WERI-Rb-1 (cell line): ENCODE measurements around the gene CRACDL.

ENCODE experiments used
- DNase-seq: peaks from one replicate; pipeline ENCODE4 v3.0.0-alpha.2; 2020
- H3K27ac ChIP-seq: fragments of 250-450 bp; sonication (Bioruptor Pico); 2 replicates; pipeline ENCODE4 v1.5.1; 2020; ENCODE audit warnings: mild to moderate bottlenecking, moderate library complexity
- H3K27me3 ChIP-seq: fragments of 250-450 bp; sonication (Bioruptor Pico); 2 replicates; pipeline ENCODE4 v1.5.1; 2021; ENCODE audit warnings: mild to moderate bottlenecking, low read depth, moderate library complexity; ENCODE audit not compliant: insufficient read depth, severe bottlenecking
- H3K36me3 ChIP-seq: fragments of 250-450 bp; sonication (Bioruptor Pico); 2 replicates; pipeline ENCODE4 v1.5.1; 2020; ENCODE audit warnings: mild to moderate bottlenecking, moderate library complexity
- H3K4me3 ChIP-seq: 2 replicates; pipeline ENCODE4 v1.5.1; 2011; ENCODE audit warnings: low read depth, mild to moderate bottlenecking, control low read depth, low read length
- H3K9me3 ChIP-seq: fragments of 250-450 bp; sonication (Bioruptor Pico); 2 replicates; pipeline ENCODE4 v1.5.1; 2021; ENCODE audit warnings: mild to moderate bottlenecking, moderate library complexity; ENCODE audit not compliant: severe bottlenecking
- CTCF ChIP-seq: IDR thresholded peaks from 2 replicates; pipeline ENCODE4 v1.5.1; 2011; ENCODE audit warnings: low read depth, mild to moderate bottlenecking, control low read depth, inconsistent platforms, low read length

Gene CRACDL

GRCh38 chr2:98793897-98794830 is 141.9 kb downstream of the CRACDL start:
- DNase-seq, result no peak
- H3K27ac ChIP-seq, result no peak overlapping the region
- H3K36me3 ChIP-seq, result no peaks in the 10 kb centered on the region
- no peak overlapping the region for H3K4me3 ChIP-seq
- H3K27me3 ChIP-seq, result no peaks in the 10 kb centered on the region
- no peaks in the 10 kb centered on the region for H3K9me3 ChIP-seq
- no peak for TF ChIP-seq CTCF

GRCh38 chr2:98793275-98793674 is 142.8 kb downstream of the CRACDL start:
- no peak for DNase-seq
- TF ChIP-seq CTCF, result no peak
- Histone ChIP-seq H3K4me3 (no peak overlapping the region), H3K9me3 (no peaks in the 10 kb centered on the region), H3K27ac (no peak overlapping the region), H3K27me3 (no peaks in the 10 kb centered on the region), H3K36me3 (no peaks in the 10 kb centered on the region)

GRCh38 chr2:98790221-98790620 is 145.8 kb downstream of the CRACDL start:
- DNase-seq, result no peak
- no peaks in the 10 kb centered on the region for H3K36me3 ChIP-seq
- TF ChIP-seq CTCF, result no peak
- no peak overlapping the region for H3K4me3 ChIP-seq
- no peak overlapping the region for H3K27ac ChIP-seq
- no peaks in the 10 kb centered on the region for H3K9me3 ChIP-seq
- H3K27me3 ChIP-seq, result no peaks in the 10 kb centered on the region

GRCh38 chr2:98787700-98788099 is 148.3 kb downstream of the CRACDL start:
- Histone ChIP-seq H3K36me3 (no peaks in the 10 kb centered on the region), H3K9me3 (no peaks in the 10 kb centered on the region), H3K27ac (no peak overlapping the region; the same call in 1 of the 2 replicates), H3K27me3 (no peaks in the 10 kb centered on the region), H3K4me3 (no peak overlapping the region)
- peak; percentile 61 for DNase-seq
- TF ChIP-seq CTCF, result no peak

- H3K27ac ChIP-seq, result no peak overlapping the region
- H3K4me3 ChIP-seq, result no peak overlapping the region
- DNase-seq, result no peak
- TF ChIP-seq CTCF, result no peak
- no peaks in the 10 kb centered on the region for H3K9me3 ChIP-seq
- no peaks in the 10 kb centered on the region for H3K36me3 ChIP-seq
- H3K27me3 ChIP-seq, result no peaks in the 10 kb centered on the region
These were observed 149.8 kb downstream of the CRACDL start for GRCh38 chr2:98786179-98786578.
